HG02571 (cell line): ENCODE measurements around the gene STX18.

Source experiments
- ATAC-seq: cut with Tn5 transposase; IDR thresholded peaks from one replicate; pipeline ENCODE4 v1.9.1; 2021; ENCODE audit warnings: mild to moderate bottlenecking, moderate library complexity; ENCODE audit not compliant: unreplicated experiment

The STX18 gene

DNA sequence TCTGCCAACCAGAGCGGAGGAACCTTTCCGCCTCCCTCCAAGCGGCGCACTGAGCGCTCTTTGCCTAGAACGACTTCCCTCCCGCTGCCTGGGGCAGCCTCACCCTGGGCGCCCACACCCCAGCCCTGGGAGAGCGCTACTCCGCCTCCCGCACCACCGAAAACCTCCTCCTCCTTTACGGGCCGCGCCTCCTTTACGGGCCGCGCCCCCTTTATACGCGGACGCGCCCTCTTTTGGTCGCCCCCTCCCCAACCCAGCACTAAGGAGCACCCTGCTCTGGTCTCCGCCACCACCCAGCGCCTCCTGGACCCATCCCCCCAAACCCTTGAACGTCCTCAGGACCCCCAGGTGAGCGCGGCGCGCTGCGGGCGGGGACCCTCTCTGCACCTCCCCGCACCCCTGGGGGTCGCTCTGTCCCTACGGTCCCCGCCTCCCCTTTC is 155.5 kb downstream of the STX18 start:
- no peak for ATAC-seq

DNA sequence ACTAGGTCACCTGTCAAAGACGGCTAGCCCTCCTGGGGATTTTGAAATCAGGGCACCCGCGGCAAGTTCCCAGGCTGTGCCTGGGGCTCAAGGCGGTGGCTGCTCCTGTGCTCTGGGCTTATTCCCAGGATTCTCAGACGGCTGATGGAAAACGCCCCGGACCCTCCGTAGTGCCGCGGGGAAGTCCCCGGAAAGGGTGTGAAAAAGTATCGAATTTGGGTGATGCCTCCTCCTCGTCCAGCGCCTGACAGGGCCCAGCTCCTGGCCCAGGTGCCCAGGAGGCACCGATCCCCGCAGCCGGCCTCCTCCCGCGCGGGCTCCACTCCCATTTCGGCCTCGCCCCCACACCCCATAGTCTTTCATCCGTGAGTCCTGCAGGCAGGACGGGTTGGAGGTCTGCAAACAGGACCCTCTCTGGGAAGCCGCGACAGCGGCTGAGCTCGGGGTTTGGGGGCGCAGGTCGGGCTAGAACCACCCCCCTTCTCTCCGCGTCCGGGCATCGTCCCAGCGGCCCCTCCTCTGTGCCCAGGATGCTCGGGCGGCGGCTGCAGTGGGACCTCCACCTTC is 156.0 kb downstream of the STX18 start:
- no peak for ATAC-seq

DNA sequence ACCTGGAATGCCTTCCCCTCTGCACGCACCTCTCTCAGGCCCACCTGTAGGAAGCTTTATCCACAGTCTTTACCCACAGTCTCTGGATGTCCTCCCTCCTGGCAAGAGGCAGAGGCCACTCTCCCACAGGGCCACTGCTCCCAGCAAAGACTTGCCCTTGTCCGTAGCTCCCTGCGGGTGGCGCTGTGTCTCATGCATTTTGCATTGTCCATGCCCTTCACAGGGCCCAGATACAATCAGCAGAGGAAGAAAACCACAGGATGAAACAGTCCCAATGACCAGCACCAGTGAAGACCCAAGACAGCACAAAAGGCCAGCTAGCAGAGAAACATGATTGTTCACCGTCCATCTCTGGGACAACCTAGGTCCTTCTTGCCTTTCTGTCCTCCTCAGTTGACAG is 157.0 kb downstream of the STX18 start:
- no peak for ATAC-seq

DNA sequence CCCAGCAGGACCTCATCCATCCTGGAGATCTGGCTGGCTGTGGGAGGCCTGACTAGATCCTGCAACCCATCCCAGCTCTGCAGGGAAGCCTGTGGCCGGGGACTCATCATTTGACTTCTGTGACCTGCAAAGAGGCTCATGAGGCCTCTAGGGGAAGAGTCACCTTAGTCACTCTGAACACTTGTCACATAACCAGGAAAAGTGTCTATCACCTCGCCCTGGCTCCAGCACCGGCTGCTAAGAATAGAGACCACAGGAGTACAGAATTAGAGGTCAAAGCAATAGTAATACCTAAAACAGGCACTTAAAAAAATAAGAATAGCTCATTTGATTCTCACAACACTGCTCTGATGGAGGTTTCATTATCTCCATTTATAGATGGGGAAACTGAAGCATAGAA is 158.8 kb downstream of the STX18 start:
- no peak for ATAC-seq

DNA sequence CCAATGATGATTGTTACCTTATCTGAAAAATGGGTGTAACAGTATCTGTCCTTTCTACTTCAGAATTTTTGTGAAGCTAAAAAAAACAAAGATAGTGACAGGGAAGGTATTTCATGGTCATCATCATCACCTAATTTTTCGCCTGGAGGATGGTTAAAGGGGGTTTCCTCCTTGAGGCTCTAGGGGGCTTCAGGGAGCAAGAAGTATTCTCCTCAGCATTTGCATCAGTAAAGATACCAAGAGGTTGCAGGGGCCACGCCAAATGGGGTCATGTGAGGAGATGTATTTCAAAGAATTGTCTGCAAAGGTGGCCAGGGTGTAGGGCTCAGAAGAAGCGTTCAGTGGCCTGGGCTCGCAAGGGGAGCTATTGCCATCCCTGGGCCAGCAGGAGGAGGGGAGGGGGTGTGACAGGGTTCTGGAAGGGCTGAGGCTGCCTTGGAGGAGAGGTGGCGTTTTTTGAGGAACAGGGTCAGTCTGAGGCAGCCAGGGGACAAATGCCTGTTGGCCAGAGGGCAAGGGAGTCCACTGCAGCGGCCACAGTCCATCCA is 162.2 kb downstream of the STX18 start:
- ATAC-seq: no peak

DNA sequence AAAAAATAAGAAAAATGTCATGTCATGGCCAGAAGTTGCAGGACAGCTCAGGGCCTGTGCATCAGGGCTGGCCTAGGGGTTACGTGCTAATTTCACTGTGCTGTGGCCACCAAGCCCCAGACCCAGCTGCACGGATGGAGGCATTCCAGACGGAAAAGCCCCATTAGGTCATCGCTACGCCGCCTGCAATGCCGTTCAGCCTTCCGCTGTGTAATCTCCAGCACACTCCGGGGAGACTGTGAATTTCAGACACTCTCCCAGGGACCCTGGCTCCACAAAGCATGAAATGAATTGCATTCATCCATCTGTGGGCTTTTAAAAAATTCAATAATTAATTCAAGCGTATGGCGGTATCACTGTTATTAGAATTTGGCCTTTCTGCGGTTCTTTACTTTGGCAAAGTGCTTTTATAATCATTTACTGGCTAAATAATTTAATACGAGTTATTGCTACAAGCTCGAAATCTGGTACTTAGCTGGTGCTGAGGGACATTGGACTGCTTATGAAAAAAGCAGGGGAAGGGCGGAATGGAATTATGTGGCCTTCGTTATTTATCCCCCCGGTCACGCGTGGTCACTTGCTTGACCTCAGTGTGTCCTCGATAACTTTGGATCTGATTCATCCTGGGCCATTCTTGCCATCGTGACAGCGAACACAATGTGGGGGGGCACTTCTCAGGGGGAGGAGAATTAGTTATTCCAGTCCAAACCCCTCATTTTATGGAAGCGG is 164.0 kb downstream of the STX18 start:
- ATAC-seq: no peak

DNA sequence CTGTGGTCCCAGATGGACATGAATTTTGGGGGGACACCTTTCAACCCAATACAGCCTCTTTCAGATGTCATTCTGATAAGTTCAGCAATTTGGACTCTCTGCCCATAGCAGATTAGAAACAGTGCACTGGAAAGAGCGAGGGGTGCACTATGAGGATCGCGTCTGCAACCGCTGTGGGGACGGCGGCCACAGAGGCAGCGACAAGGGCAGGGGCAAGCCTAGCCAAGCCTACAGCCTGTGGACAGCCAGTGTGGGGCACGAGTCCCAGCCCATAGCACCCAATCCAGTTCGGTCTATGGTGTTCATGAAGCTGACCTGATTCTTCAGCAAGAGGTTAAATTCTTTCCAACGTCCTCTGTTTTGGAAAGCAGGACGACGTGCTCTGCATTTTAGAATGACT is 164.7 kb downstream of the STX18 start:
- ATAC-seq: no peak

DNA sequence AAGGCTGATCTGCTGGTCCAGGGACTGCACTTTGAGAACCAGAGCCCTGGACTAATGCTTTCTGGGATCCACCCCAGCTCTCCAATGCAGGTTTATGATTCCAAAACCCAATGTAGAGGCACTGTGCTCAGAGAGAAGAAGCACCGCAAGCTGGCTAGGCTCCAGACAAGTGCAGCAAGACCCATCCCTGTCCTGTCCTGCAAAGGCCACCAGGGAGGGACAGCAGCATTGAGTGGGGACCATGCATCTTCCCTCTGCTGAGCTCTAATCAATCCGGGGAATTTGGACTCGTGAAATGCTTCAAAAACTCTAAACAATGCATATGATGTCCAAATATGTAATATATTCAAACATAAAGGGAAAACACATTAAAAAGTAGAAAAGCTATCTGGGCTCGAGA is 165.8 kb downstream of the STX18 start:
- no peak for ATAC-seq

DNA sequence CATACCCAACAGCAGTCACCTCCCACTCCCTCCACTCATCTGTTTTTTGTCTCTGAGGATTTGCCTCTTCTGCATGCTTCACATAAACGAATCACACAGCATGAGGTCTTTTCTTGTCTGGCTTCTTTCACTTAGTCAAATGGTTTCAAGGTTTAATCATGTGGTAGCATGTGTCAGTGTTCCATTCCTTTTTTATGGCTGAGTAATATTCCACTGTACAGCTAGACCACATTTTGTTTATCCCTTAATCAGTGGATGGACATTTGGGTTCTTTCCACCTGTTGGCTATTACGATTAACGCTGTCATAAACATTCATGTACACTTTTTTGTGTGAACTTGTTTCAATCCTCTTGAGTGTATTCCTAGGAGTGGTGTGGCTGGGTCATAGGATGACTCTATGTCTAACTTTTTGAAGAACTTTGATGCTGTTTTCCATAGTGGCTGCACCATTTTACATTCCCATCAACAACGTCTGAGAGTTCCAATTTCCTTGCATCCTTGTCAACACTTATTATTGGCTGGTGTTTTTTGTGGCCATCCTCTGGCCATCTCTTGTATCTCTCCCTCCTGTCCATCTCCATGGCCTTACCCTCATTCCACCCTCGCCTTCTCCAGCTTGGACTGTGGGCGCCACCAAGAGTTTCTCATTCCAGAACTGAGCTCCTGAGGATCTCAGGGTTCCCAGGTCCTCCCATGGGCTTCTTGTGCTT is 167.3 kb downstream of the STX18 start:
- ATAC-seq: no peak
